GM13977 (cell line): Measurements from ENCODE around the gene SSR4.

Source experiments
- DNase-seq: peaks from one replicate; pipeline ENCODE4 v3.0.0; 2012; ENCODE audit warnings: low spot score
- CTCF ChIP-seq: IDR thresholded peaks from 2 replicates; pipeline ENCODE4 v1.5.1; 2012; ENCODE audit warnings: mild to moderate bottlenecking, control low read depth; ENCODE audit not compliant: insufficient read depth; ENCODE audit errors: extremely low read depth, missing control alignments
- in situ Hi-C: fragments of 300-500 bp; cut with MboI; formaldehyde crosslinking; loops from one replicate; pipeline ENCODE4 v1.12.0; 2022; ENCODE audit warnings: low sequenced_read_pairs, low pct_unique_long_range_greater_than_20kb, mixed read lengths, inconsistent platforms; ENCODE audit not compliant: unreplicated experiment

SSR4 gene

GRCh38 chrX:153769865-153770600, 24.4 kb upstream of the SSR4 start:
- peak; percentile 33 for DNase-seq
- in situ Hi-C loops: no loop called here
- TF ChIP-seq CTCF: no peak

GRCh38 chrX:153770601-153771414, 23.7 kb upstream of the SSR4 start:
- no peak for TF ChIP-seq CTCF
- in situ Hi-C loops: no loop called here
- peak; percentile 38 for DNase-seq

- no peak for TF ChIP-seq CTCF
- peak; percentile 20 for DNase-seq
- in situ Hi-C loops: no loop called here
These were observed 22.8 kb upstream of the SSR4 start for GRCh38 chrX:153771415-153772315.

GRCh38 chrX:153772316-153773217, 21.9 kb upstream of the SSR4 start:
- TF ChIP-seq CTCF: no peak
- peak; percentile 26 for DNase-seq
- in situ Hi-C loops: no loop called here

GRCh38 chrX:153773218-153773611, 21.3 kb upstream of the SSR4 start:
- TF ChIP-seq CTCF: no peak
- in situ Hi-C loops: no loop called here
- DNase-seq: no peak
